HepG2 (cell line): ENCODE data around the gene CARHSP1. TPM values are rescaled to one million over a fixed set of nuclear protein-coding genes. Genes with fewer than 3 reads are reported as not detected.

Experiments
- CHCHD3 ChIP-seq: sonication (generic); formaldehyde crosslinking; IDR thresholded peaks from 2 replicates; pipeline ENCODE4 v1.8.0; 2022; ENCODE audit warnings: mild to moderate bottlenecking, missing genetic modification reagents, moderate library complexity
- ESRRA ChIP-seq: sonication (generic); formaldehyde crosslinking; IDR thresholded peaks from 2 replicates; pipeline ENCODE4 v1.5.1; 2020; ENCODE audit warnings: mild to moderate bottlenecking, low read depth, missing genetic modification reagents
- GATAD1 ChIP-seq: IDR thresholded peaks from 2 replicates; pipeline ENCODE4 v1.6.1; 2016; ENCODE audit warnings: missing genetic modification reagents, missing compliant biosample characterization
- KMT2A ChIP-seq: sonication (generic); formaldehyde crosslinking; IDR thresholded peaks from 2 replicates; pipeline ENCODE4 v1.4.0; 2020; ENCODE audit warnings: missing genetic modification reagents
- MAFG ChIP-seq: sonication (generic); formaldehyde crosslinking; IDR thresholded peaks from 2 replicates; pipeline ENCODE4 v1.5.1; 2020; ENCODE audit warnings: mild to moderate bottlenecking, missing genetic modification reagents
- PLRG1 ChIP-seq: fragments of 450-650 bp; conservative IDR thresholded peaks from 2 replicates; pipeline ENCODE4 v1.6.1; 2016
- RARG ChIP-seq: sonication (generic); formaldehyde crosslinking; IDR thresholded peaks from 2 replicates; pipeline ENCODE4 v1.4.0; 2020; ENCODE audit warnings: low read depth, mild to moderate bottlenecking, missing genetic modification reagents
- RBM39 ChIP-seq: fragments of 200-400 bp; formaldehyde crosslinking; IDR thresholded peaks from one replicate; pipeline ENCODE4 v1.6.1; 2018; ENCODE audit warnings: antibody characterized with exemption, mild to moderate bottlenecking, low read depth, low read length; ENCODE audit not compliant: poor library complexity, severe bottlenecking
- RFXANK ChIP-seq: IDR thresholded peaks from 2 replicates; pipeline ENCODE4 v1.6.1; 2016
- TEF ChIP-seq: sonication (generic); formaldehyde crosslinking; IDR thresholded peaks from 2 replicates; pipeline ENCODE4 v1.5.0; 2020; ENCODE audit warnings: missing genetic modification reagents
- ZNF329 ChIP-seq: sonication (generic); formaldehyde crosslinking; IDR thresholded peaks from 2 replicates; pipeline ENCODE4 v1.9.0; 2021; ENCODE audit warnings: low read depth, mild to moderate bottlenecking, missing genetic modification reagents
- polyA plus RNA-seq, 8 experiments: library from polyadenylated mRNA; depleted of rRNA in 3 of 8; stranded (reverse) in 7 of 8; unstranded in 1 of 8; fragments of >200 nt; fragmentation: Illumina TruSeq in 4 of 8; extraction: Trizol in 4 of 8; gene quantifications; 2 replicates each; pipeline versions ENCODE4 v1.2.1 to v1.2.3, GENCODE V29; 2011 to 2016; ENCODE audit warnings: low read depth in 4 of 8, missing spikeins in 1 of 8, mixed read lengths in 1 of 8; ENCODE audit not compliant: insufficient read depth in 1 of 8
- total RNA-seq, 5 experiments: library from RNA; depleted of rRNA; stranded (reverse); fragments of >200 nt; fragmentation: Illumina TruSeq; extraction: Trizol; gene quantifications; 2 replicates each; pipeline ENCODE4 v1.2.3, GENCODE V29; 2016; ENCODE audit warnings: low read depth in 1 of 5
- TF ChIP-seq, protein P1 (sequence below): sonication (generic); formaldehyde crosslinking; IDR thresholded peaks from 2 replicates; pipeline ENCODE4 v1.5.0; 2020; ENCODE audit warnings: mild to moderate bottlenecking, missing genetic modification reagents, borderline replicate concordance
- TF ChIP-seq, protein P2 (sequence below): sonication (generic); formaldehyde crosslinking; IDR thresholded peaks from 2 replicates; pipeline ENCODE4 v1.5.1; 2020; ENCODE audit warnings: missing genetic modification reagents, mild to moderate bottlenecking, borderline replicate concordance
- TF ChIP-seq, protein P3 (sequence below): sonication (generic); formaldehyde crosslinking; IDR thresholded peaks from 2 replicates; pipeline ENCODE4 v1.8.1; 2023; ENCODE audit warnings: missing genetic modification reagents, inconsistent platforms, borderline replicate concordance
- TF ChIP-seq, protein P4 (sequence below): sonication (generic); formaldehyde crosslinking; IDR thresholded peaks from 2 replicates; pipeline ENCODE4 v1.5.0; 2020; ENCODE audit warnings: missing genetic modification reagents, mild to moderate bottlenecking, borderline replicate concordance
- TF ChIP-seq, protein P5 (sequence below): sonication (generic); formaldehyde crosslinking; IDR thresholded peaks from 2 replicates; pipeline ENCODE4 v1.9.0; 2021; ENCODE audit warnings: missing genetic modification reagents, borderline replicate concordance
- TF ChIP-seq, protein P6 (sequence below): IDR thresholded peaks from 2 replicates; pipeline ENCODE4 v1.6.1; 2016; ENCODE audit warnings: mild to moderate bottlenecking, missing biosample characterization, missing genetic modification reagents

The CARHSP1 gene
- total and polyA plus RNA-seq, 2 of the 13 experiments (the other 11 are each of a cell fraction or from before 2014, with no cell fraction given) = 173 to 345 TPM

- TF ChIP-seq, protein P1, sequence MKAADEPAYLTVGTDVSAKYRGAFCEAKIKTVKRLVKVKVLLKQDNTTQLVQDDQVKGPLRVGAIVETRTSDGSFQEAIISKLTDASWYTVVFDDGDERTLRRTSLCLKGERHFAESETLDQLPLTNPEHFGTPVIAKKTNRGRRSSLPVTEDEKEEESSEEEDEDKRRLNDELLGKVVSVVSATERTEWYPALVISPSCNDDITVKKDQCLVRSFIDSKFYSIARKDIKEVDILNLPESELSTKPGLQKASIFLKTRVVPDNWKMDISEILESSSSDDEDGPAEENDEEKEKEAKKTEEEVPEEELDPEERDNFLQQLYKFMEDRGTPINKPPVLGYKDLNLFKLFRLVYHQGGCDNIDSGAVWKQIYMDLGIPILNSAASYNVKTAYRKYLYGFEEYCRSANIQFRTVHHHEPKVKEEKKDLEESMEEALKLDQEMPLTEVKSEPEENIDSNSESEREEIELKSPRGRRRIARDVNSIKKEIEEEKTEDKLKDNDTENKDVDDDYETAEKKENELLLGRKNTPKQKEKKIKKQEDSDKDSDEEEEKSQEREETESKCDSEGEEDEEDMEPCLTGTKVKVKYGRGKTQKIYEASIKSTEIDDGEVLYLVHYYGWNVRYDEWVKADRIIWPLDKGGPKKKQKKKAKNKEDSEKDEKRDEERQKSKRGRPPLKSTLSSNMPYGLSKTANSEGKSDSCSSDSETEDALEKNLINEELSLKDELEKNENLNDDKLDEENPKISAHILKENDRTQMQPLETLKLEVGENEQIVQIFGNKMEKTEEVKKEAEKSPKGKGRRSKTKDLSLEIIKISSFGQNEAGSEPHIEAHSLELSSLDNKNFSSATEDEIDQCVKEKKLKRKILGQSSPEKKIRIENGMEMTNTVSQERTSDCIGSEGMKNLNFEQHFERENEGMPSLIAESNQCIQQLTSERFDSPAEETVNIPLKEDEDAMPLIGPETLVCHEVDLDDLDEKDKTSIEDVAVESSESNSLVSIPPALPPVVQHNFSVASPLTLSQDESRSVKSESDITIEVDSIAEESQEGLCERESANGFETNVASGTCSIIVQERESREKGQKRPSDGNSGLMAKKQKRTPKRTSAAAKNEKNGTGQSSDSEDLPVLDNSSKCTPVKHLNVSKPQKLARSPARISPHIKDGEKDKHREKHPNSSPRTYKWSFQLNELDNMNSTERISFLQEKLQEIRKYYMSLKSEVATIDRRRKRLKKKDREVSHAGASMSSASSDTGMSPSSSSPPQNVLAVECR (CRISPR knock-in tag) = peak; percentile 99
- peak; percentile 86 for TF ChIP-seq RFXANK (CRISPR knock-in tag)
- no peak for TF ChIP-seq ZNF329 (CRISPR knock-in tag)
- peak; percentile 96 for TF ChIP-seq ESRRA (CRISPR knock-in tag)
- TF ChIP-seq PLRG1 = no peak
- TF ChIP-seq, protein P2, sequence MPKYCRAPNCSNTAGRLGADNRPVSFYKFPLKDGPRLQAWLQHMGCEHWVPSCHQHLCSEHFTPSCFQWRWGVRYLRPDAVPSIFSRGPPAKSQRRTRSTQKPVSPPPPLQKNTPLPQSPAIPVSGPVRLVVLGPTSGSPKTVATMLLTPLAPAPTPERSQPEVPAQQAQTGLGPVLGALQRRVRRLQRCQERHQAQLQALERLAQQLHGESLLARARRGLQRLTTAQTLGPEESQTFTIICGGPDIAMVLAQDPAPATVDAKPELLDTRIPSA = no peak; the same call in 1 of the 2 replicates
- TF ChIP-seq CHCHD3 (CRISPR knock-in tag) = 0 out of 2 replicates have a peak, but pooled peaks have one; percentile 4
- TF ChIP-seq, protein P3, sequence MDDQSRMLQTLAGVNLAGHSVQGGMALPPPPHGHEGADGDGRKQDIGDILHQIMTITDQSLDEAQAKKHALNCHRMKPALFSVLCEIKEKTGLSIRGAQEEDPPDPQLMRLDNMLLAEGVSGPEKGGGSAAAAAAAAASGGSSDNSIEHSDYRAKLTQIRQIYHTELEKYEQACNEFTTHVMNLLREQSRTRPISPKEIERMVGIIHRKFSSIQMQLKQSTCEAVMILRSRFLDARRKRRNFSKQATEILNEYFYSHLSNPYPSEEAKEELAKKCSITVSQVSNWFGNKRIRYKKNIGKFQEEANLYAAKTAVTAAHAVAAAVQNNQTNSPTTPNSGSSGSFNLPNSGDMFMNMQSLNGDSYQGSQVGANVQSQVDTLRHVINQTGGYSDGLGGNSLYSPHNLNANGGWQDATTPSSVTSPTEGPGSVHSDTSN (CRISPR knock-in tag) = no peak
- TF ChIP-seq RBM39 = peak; percentile 99
- TF ChIP-seq, protein P4, sequence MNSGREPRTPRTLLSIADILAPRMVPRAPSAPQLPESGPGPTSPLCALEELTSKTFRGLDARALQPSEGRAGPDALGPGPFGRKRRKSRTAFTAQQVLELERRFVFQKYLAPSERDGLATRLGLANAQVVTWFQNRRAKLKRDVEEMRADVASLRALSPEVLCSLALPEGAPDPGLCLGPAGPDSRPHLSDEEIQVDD (CRISPR knock-in tag) = peak; percentile 90
- TF ChIP-seq, protein P5, sequence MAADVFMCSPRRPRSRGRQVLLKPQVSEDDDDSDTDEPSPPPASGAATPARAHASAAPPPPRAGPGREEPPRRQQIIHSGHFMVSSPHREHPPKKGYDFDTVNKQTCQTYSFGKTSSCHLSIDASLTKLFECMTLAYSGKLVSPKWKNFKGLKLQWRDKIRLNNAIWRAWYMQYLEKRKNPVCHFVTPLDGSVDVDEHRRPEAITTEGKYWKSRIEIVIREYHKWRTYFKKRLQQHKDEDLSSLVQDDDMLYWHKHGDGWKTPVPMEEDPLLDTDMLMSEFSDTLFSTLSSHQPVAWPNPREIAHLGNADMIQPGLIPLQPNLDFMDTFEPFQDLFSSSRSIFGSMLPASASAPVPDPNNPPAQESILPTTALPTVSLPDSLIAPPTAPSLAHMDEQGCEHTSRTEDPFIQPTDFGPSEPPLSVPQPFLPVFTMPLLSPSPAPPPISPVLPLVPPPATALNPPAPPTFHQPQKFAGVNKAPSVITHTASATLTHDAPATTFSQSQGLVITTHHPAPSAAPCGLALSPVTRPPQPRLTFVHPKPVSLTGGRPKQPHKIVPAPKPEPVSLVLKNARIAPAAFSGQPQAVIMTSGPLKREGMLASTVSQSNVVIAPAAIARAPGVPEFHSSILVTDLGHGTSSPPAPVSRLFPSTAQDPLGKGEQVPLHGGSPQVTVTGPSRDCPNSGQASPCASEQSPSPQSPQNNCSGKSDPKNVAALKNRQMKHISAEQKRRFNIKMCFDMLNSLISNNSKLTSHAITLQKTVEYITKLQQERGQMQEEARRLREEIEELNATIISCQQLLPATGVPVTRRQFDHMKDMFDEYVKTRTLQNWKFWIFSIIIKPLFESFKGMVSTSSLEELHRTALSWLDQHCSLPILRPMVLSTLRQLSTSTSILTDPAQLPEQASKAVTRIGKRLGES (CRISPR knock-in tag) = peak; percentile 92
- 0 out of 2 replicates have a peak, but pooled peaks have one; percentile 30 for TF ChIP-seq TEF (CRISPR knock-in tag)
- peak; percentile 97; the same call in 1 of the 2 replicates for TF ChIP-seq RARG (CRISPR knock-in tag)
- peak; percentile 83 for TF ChIP-seq KMT2A (CRISPR knock-in tag)
- TF ChIP-seq, protein P6, sequence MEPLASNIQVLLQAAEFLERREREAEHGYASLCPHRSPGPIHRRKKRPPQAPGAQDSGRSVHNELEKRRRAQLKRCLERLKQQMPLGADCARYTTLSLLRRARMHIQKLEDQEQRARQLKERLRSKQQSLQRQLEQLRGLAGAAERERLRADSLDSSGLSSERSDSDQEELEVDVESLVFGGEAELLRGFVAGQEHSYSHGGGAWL (CRISPR knock-in tag) = peak; percentile 60
- no peak for TF ChIP-seq MAFG (CRISPR knock-in tag)
- peak; percentile 81 for TF ChIP-seq GATAD1 (CRISPR knock-in tag)
Observed at GRCh38 chr16:8863594-8864424, 5.0 kb downstream of the CARHSP1 start (continued).
